GM23248 (cell line): ENCODE results near the gene CLDN12. TPM values are rescaled to one million over a fixed set of nuclear protein-coding genes. Genes with fewer than 3 reads are reported as not detected.

ENCODE experiments used
- DNase-seq: peaks from one replicate; pipeline ENCODE4 v3.0.0-alpha.2; 2015
- H2AFZ ChIP-seq: fragments of 200-600 bp; sonication (generic); 2 replicates; pipeline ENCODE4 v1.6.1; 2016; ENCODE audit warnings: antibody characterized with exemption
- H3F3A ChIP-seq: fragments of 200-600 bp; sonication (generic); 2 replicates; pipeline ENCODE4 v1.6.1; 2016; ENCODE audit warnings: mild to moderate bottlenecking, antibody characterized with exemption, mixed run types; ENCODE audit not compliant: insufficient read depth
- H3K27ac ChIP-seq: fragments of 200-600 bp; sonication (generic); 2 replicates; pipeline ENCODE4 v1.5.1; 2016; ENCODE audit warnings: mild to moderate bottlenecking
- H3K27me3 ChIP-seq: fragments of 200-600 bp; sonication (generic); replicated peaks from 2 replicates; pipeline ENCODE4 v1.6.1; 2016; ENCODE audit warnings: mild to moderate bottlenecking; ENCODE audit not compliant: insufficient read depth
- H3K36me3 ChIP-seq: fragments of 200-600 bp; sonication (generic); 2 replicates; pipeline ENCODE4 v1.6.1; 2016; ENCODE audit warnings: low read depth, mild to moderate bottlenecking
- H3K4me1 ChIP-seq: fragments of 200-600 bp; sonication (generic); 2 replicates; pipeline ENCODE4 v1.6.1; 2016; ENCODE audit warnings: mild to moderate bottlenecking; ENCODE audit not compliant: insufficient read depth
- H3K4me2 ChIP-seq: fragments of 200-600 bp; sonication (generic); one replicate; pipeline ENCODE4 v1.6.1; 2016; ENCODE audit warnings: mild to moderate bottlenecking; ENCODE audit not compliant: unreplicated experiment
- H3K4me3 ChIP-seq: fragments of 200-600 bp; sonication (generic); 2 replicates; pipeline ENCODE4 v1.5.1; 2016; ENCODE audit warnings: mild to moderate bottlenecking
- H3K79me2 ChIP-seq: fragments of 200-600 bp; sonication (generic); 2 replicates; pipeline ENCODE4 v1.6.1; 2016; ENCODE audit warnings: mild to moderate bottlenecking; ENCODE audit not compliant: insufficient read depth
- H3K9ac ChIP-seq: fragments of 200-600 bp; sonication (generic); 2 replicates; pipeline ENCODE4 v1.6.1; 2016; ENCODE audit warnings: mild to moderate bottlenecking
- H3K9me2 ChIP-seq: fragments of 200-600 bp; sonication (generic); 2 replicates; pipeline ENCODE4 v1.6.1; 2016; ENCODE audit warnings: mixed run types, mild to moderate bottlenecking, moderate library complexity; ENCODE audit not compliant: insufficient read depth
- H3K9me3 ChIP-seq: fragments of 200-600 bp; sonication (generic); one replicate; pipeline ENCODE4 v1.6.1; 2017; ENCODE audit warnings: low read depth
- H4K20me1 ChIP-seq: fragments of 200-600 bp; sonication (generic); 2 replicates; pipeline ENCODE4 v1.6.0; 2016; ENCODE audit not compliant: insufficient read depth
- EZH2 ChIP-seq: fragments of 200-600 bp; sonication (generic); IDR thresholded peaks from 2 replicates; pipeline ENCODE4 v1.6.1; 2018; ENCODE audit warnings: antibody characterized with exemption, mild to moderate bottlenecking; ENCODE audit not compliant: insufficient read depth, poor library complexity, severe bottlenecking
- EZH2phosphoT487 ChIP-seq: fragments of 200-600 bp; sonication (generic); IDR thresholded peaks from 2 replicates; pipeline ENCODE4 v1.6.1; 2018; ENCODE audit warnings: antibody characterized with exemption, moderate library complexity, mild to moderate bottlenecking, low read depth; ENCODE audit not compliant: insufficient read depth
- WGBS, 2 experiments: methylation state at CpG; one replicate each; pipeline ENCODE4 v1.1.6; 2015 to 2017; ENCODE audit warnings: low lambda C conversion rate in 2 of 2, low coverage in 1 of 2; ENCODE audit errors: missing lambda C conversion rate in 2 of 2; 5-methylcytosine and 5-hydroxymethylcytosine counted together
- in situ Hi-C: fragments of 300-500 bp; cut with MboI; formaldehyde crosslinking; loops from 2 replicates; pipeline ENCODE4 v1.15.0; 2020
- polyA plus RNA-seq: library from polyadenylated mRNA; unstranded; fragments of >200 nt; fragmentation: Nextera tagmentation; extraction: Ambion mirVana; gene quantifications from 2 replicates; pipeline ENCODE4 v1.2.1, GENCODE V29; 2016
- total RNA-seq: library from RNA; depleted of rRNA; stranded (reverse); fragments of >200 nt; shearing (Covaris generic); gene quantifications from 2 replicates; pipeline ENCODE4 v1.2.3, GENCODE V29; 2014

The CLDN12 gene
- total and polyA plus RNA-seq, 2 experiments from 2014 or later = 24.3 to 35.6 TPM

- no peak overlapping the region for H3K27ac ChIP-seq
- no peak for DNase-seq
- in situ Hi-C loops = no loop called here
- H4K20me1 ChIP-seq = no peaks in the 10 kb centered on the region
- no peaks in the 10 kb centered on the region for H3K9me2 ChIP-seq
- no peak overlapping the region for H3K4me2 ChIP-seq
- WGBS, 2 experiments = 89 to 92% methylated on average over 3 of the region's 3 CpGs
- no peaks in the 10 kb centered on the region for H3K27me3 ChIP-seq
- TF ChIP-seq EZH2 (no peak), EZH2phosphoT487 (no peak)
- H2AFZ ChIP-seq = no peak overlapping the region
- no peak overlapping the region for H3K9ac ChIP-seq
- H3K4me3 ChIP-seq = no peak overlapping the region
- no peaks in the 10 kb centered on the region for H3K36me3 ChIP-seq
- H3F3A ChIP-seq = no peaks in the 10 kb centered on the region
- no peaks in the 10 kb centered on the region for H3K4me1 ChIP-seq
- H3K79me2 ChIP-seq = no peaks in the 10 kb centered on the region
- no peaks in the 10 kb centered on the region for H3K9me3 ChIP-seq
Measured at GRCh38 chr7:90424720-90425119, 21.5 kb downstream of the CLDN12 start.

DNA sequence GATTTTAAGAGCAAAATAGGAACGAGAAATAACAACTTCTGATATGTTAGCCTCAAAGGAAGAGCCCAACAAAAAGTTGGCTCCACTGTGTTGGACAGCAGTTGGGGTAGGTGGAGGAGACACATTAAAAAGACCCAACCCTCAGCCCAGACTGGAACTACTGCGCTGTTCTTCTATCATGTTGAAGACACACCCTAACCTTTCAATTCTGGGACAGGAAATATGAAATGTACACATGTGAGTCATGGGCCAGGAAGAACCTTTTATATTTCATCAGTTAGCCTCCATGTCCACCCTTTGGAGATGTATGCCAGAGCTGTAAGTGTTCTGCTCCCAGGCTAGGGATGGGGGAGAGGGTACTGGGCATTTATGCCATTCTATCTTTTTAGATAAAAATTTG is 22.1 kb downstream of the CLDN12 start:
- no peaks in the 10 kb centered on the region for H4K20me1 ChIP-seq
- no peaks in the 10 kb centered on the region for H3K9me3 ChIP-seq
- in situ Hi-C loops = no loop called here
- no peak overlapping the region for H3K27ac ChIP-seq
- no peak for TF ChIP-seq EZH2
- TF ChIP-seq EZH2phosphoT487 = no peak
- H3K9me2 ChIP-seq = no peaks in the 10 kb centered on the region
- H3K4me3 ChIP-seq = no peak overlapping the region
- no peak overlapping the region for H2AFZ ChIP-seq
- H3K27me3 ChIP-seq = no peaks in the 10 kb centered on the region
- no peaks in the 10 kb centered on the region for H3K36me3 ChIP-seq
- H3K4me1 ChIP-seq = no peaks in the 10 kb centered on the region
- H3K9ac ChIP-seq = no peak overlapping the region
- no peaks in the 10 kb centered on the region for H3F3A ChIP-seq
- no peak overlapping the region for H3K4me2 ChIP-seq
- no peaks in the 10 kb centered on the region for H3K79me2 ChIP-seq
- WGBS, 2 experiments = 96 to 98% methylated on average over 2 of the region's 2 CpGs
- no peak for DNase-seq

GRCh38 chr7:90430614-90431460 is 27.6 kb downstream of the CLDN12 start:
- no peaks in the 10 kb centered on the region for H4K20me1 ChIP-seq
- H3K4me2 ChIP-seq = no peak overlapping the region
- no peaks in the 10 kb centered on the region for H3K4me1 ChIP-seq
- H3K9me3 ChIP-seq = no peaks in the 10 kb centered on the region
- H3K27ac ChIP-seq = no peak overlapping the region
- 92 to 95% methylated on average over 6 of the region's 6 CpGs for WGBS, 2 experiments
- no peaks in the 10 kb centered on the region for H3K27me3 ChIP-seq
- no peaks in the 10 kb centered on the region for H3K79me2 ChIP-seq
- H3K9ac ChIP-seq = no peak overlapping the region
- in situ Hi-C loops = loop anchor here (10.0 kb wide), 1 partner anchor 276 kb away; the partner anchor contains the start of gene STEAP1
- H3K4me3 ChIP-seq = no peak overlapping the region
- no peaks in the 10 kb centered on the region for H3K9me2 ChIP-seq
- H3F3A ChIP-seq = no peaks in the 10 kb centered on the region
- TF ChIP-seq EZH2phosphoT487 (no peak), EZH2 (no peak)
- DNase-seq = peak; percentile 10
- H3K36me3 ChIP-seq = no peaks in the 10 kb centered on the region
- no peak overlapping the region for H2AFZ ChIP-seq

DNA sequence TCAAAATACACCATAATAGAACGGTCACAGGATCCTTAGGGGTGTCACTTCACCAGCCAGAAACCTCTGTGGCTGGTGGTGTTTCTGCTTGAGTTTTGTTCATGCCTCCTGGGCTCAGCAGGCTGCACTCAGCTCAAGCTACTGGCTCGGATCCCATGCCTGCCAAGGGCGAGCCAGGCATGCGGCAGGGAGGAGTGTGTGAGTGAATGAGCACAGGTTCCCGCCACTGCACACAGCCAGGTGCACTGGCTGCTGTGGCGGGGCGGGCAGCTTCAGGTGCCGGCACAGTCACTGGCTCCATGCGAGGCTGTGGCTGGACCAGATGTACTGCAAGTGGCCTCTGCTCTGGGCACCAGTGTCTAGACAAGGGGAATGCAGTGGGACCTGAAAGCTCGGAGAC is 29.5 kb downstream of the CLDN12 start:
- WGBS, 2 experiments = 65 to 79% methylated on average over 2 to 10 of the region's 10 CpGs
- DNase-seq = no peak
- H3K27me3 ChIP-seq = no peaks in the 10 kb centered on the region
- H3K79me2 ChIP-seq = no peaks in the 10 kb centered on the region
- H3K36me3 ChIP-seq = no peaks in the 10 kb centered on the region
- no peaks in the 10 kb centered on the region for H3K9me3 ChIP-seq
- H3K4me3 ChIP-seq = no peak overlapping the region
- H2AFZ ChIP-seq = no peak overlapping the region
- no peak overlapping the region for H3K4me2 ChIP-seq
- TF ChIP-seq EZH2 (no peak), EZH2phosphoT487 (no peak)
- H3K9ac ChIP-seq = no peak overlapping the region
- H4K20me1 ChIP-seq = no peaks in the 10 kb centered on the region
- H3K4me1 ChIP-seq = no peaks in the 10 kb centered on the region
- no peaks in the 10 kb centered on the region for H3K9me2 ChIP-seq
- no peak overlapping the region for H3K27ac ChIP-seq
- in situ Hi-C loops = loop anchor here (10.0 kb wide), 1 partner anchor 278 kb away; the partner anchor contains the start of gene STEAP1
- no peaks in the 10 kb centered on the region for H3F3A ChIP-seq
